Measurements from ENCODE around the gene AKTIP.
"Not testable (repeated sequence)": the region's sequence is repeated elsewhere in the genome, so short reads cannot be mapped to it uniquely, and the experiment has no call there.

The AKTIP gene

DNA sequence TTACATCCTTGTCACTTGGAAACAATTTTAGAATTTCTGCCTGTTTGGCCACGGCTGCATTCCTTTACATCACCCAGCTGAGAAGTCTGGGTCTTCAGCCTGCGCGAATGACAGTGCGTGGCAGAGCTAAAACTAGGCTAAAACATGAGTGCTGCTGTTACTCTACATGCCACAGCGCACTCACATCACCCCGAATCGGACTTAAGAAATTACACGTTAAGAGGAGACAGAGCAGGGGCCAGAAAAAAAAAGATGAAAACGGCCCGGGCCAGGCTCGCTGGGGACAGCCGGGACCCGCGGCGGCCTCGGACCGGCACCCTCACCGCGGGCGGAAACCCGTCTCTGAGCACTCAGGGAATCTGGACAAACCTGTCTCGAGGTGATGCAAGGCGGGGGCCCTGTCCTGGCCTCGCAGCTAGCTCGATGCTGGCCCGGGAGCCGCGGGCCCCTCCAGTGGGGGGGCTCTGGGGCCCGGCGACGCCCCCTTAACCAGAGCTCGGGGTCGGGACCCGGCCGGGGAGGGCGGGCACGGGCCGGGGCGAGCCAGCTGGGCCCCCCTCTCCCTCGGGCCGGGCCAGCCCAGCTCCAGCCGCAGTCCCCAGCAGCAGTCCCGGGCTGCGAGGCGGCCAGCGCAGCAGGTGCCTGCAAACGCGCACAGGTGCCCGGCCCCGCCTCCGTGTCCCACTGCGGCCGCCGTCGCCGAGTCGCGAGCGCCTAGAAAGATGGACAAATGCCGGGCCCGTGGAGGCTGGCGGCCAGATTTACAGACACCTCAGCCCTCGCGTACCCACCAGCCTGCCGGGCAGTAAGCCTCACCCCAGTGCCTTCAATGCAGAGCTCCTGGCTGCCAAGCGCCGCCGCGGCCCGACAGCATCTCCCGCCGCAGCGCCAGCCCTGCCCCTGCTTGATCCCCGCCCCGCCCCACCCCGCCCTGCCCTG, at the start of gene AKTIP:
Gene AKTIP (minus strand): TSS at position 879 of the 939 bp plus-strand sequence. CDS start 2,950 bp downstream, outside the sequence.
- DNase-seq (ENCODE audit: low read depth in 3 of 3) = peak in 1 of 3 experiments; percentile 64

DNA sequence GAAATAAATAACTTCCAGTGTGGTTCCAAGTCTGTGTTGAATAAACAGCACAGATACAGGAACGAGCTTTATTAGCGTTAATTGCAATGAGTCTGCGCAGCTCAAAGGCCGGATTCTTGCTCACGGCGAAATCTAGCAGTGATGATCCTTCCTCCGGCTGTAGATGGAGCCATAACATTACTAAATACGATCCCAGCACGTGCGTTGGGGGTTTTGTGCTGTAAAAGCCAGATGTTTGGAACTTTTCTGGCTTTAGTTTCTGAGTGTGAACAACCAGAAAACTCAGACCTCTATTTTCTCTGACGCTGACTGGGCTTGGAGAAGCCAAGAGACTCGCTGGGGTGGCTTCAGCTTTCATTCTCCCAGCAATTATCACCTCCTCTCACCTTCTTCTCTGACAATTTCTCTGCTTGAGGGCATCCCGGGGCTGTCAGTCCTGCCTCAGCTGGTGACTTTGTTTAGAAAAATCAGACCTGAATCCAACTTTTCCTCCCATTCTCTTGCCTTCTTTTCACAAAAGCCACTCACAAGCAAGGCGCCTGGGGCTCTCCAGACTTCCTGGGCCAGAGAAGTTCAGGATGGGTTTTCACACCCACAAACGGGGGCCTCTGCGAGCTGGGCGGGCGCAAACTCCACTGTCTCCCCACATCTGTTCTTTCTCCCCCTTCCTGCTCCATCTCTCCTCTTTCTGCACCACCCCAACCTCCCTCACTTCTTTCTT, 47.1 kb upstream of the AKTIP start:
- peak; percentile 16 to 31 (median 25) for DNase-seq (ENCODE audit: low read depth in 3 of 3)

DNA sequence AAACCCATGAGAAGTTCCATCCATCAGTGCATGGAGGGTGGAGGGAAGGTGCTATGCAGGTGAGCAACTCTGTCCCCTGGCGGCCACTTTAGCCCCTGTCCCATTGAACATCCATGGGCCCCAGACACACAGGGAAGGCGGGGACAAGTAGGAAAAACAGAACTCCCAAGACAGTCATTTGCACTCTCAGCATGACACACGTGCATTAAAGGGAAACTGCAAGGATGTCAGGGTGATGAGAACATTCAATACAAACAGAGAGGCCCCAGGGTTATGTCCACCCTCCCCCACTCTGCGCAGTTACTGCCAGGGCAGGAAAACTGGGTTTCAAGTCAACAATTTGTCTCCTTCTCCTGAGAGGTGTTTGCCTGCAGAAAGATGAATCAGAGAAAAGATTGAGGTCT, 44.0 kb upstream of the AKTIP start:
- no peak for DNase-seq (ENCODE audit: low read depth in 3 of 3)

DNA sequence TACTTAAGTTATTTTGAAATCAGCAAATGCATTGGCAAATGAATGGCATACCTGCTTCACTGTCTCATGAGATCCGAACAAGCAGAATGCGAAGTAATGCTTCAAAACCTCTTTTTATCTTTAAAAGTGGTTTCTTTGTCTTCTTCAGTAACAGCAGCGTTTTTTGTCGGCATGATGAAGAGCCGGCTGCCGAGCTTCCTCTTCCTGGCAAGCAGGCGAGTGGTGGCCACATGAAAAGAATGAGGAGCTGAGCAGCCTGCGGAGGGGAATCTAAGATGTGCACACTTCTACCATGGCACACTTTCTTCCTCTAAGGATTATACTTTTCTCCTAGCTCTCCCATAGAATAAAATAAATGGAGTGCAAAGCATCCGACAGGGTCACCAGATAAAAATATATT, 42.4 kb upstream of the AKTIP start:
- DNase-seq (ENCODE audit: low read depth in 3 of 3) = peak in 1 of 3 experiments; percentile 31

DNA sequence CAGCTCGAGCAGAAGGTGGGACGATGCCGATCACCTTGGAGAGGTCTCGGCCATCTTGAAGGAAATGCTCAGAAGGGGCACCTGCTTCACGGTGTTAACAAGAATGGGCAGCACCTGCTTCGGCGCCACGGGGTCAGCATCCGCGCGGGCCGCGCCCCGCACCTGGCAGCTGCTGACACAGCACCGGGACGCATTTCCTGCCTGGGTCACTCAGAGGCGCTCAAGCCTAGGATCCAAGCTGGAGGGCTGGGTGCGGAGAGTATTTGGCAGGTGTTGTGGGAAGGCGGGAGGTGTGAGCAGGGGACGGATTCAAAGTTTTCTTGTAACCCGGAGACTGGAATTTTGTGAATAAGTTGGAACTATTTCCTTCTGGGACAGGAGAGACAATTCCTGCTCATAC, 39.3 kb upstream of the AKTIP start:
- DNase-seq (ENCODE audit: low read depth in 3 of 3) = no peak

DNA sequence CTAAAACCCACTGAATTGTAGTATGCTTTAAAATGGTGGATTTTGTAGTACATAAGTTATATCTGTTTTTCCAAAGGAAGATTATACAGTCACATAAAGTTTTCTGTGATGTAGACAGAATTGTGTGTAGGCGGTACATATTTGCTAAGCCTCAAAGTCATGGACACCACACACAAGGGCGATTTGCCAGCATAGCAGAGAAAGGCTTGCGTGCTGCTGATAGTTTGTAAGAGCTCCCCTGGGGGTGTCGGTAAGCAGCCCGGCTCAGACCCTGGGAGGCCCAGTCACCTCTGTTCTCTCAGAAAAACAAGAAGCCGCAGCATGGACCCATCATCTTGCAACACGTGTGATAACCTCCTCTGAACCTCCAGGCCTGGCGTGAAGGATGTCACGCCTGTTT, 38.3 kb upstream of the AKTIP start:
- DNase-seq (ENCODE audit: low read depth in 3 of 3) = no peak

DNA sequence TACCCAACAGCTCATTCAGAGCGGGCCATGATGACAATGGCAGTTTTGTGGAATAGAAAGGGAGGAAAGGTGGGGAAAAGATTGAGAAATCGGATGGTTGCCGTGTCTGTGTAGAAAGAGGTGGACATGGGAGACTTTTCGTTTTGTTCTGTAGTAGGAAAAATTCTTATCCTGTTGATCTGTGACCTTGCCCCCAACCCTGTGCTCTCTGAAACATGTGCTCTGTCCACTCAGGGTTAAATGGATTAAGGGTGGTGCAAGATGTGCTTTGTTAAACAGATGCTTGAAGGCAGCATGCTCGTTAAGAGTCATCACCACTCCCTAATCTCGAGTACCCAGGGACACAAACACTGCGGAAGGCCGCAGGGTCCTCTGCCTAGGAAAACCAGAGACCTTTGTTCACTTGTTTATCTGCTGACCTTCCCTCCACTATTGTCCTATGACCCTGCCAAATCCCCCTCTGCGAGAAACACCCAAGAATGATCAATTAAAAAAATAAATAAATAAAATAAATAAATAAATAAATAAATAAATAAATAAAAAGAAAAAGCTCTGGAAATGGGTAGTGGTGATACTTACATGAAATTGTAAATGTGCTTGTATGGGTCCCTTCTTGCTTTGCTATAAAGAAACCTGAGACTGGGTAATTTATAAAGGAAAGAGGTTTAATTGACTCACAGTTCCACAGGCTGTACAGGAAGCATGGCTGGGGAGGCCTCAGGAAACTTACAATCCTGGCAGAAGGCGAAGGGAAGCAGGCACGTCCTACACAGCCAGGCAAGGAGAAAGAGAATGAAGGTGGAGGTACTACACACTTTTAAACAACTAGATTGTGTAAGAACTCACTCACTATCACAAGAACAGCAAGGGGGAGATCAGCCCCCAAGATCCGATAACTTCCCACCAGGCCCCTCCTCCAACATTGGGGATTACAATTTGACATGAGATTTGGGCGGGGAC, 37.0 kb upstream of the AKTIP start:
- not testable (repeated sequence) for DNase-seq (ENCODE audit: low read depth in 3 of 3)

DNA sequence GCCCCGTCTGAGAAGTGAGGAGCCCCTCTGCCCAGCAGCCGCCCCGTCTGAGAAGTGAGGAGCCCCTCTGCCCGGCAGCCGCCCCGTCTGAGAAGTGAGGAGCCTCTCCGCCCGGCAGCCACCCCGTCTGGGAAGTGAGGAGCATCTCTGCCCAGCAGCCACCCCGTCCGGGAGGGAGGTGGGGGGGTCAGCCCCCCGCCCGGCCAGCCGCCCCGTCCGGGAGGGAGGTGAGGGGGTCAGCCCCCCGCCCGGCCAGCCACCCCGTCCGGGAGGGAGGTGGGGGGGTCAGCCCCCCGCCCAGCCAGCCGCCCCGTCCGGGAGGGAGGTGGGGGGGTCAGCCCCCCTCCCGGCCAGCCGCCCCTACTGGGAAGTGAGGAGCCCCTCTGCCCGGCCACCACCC, 36.3 kb upstream of the AKTIP start:
- not testable (repeated sequence) for DNase-seq (ENCODE audit: low read depth in 3 of 3)

DNA sequence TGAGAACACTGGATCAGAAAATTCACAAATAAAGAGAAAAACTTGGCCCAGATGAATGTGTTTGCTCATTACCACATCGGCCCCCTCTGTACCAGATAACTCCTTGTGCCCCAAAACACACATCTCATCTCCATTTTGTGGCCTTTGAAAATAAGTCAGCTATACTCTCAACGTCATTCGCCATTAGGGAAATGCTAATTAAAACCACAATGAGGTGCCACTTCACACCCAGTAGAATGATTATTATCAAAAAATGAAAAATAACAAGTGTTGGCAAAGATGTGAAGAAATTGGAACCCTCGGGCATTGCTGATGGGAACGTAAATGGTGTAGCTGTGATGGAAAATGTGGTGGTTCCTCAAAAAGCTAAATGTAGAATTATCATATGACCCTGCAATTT, 34.6 kb upstream of the AKTIP start:
- DNase-seq (ENCODE audit: low read depth in 3 of 3) = no peak

DNA sequence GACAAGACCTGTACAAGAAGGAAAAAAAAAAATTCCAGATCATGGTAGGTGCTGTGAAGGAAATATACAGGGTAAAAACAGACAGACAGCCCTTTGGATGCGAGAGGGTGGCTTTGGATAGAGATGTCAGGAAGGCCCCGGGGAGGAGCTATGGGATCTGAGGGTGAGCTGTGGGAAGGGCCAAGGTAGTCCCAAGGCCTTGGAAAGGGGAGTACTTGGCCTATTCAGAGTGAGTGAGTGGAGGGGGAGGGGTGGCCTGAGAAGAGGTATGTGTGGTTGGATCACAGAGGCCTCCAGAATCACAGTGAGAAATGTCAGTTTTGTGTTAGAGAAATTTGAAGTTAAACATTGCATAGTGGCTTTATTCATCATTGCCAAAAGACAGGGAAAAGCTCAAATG, 31.2 kb upstream of the AKTIP start:
- DNase-seq (ENCODE audit: low read depth in 3 of 3) = no peak

DNA sequence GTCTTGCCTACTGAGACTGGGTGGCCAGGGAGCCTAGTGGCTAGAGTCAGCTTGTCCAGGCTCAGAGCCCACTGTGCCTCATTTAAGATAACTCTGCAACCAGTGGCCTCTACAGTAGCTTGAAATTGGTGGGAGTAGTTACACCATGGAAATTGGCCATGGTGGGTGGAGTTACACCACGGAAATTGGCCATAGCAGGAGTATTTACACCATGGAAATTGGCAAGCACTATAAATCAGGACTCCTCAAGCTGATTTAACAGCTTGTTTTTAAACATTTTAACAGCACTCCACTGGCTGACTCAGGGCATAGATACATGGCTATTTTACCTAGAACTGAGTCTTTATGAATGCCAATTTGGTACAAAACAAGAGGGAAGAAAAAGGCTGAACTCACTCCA, 27.7 kb upstream of the AKTIP start:
- no peak for DNase-seq (ENCODE audit: low read depth in 3 of 3)

DNA sequence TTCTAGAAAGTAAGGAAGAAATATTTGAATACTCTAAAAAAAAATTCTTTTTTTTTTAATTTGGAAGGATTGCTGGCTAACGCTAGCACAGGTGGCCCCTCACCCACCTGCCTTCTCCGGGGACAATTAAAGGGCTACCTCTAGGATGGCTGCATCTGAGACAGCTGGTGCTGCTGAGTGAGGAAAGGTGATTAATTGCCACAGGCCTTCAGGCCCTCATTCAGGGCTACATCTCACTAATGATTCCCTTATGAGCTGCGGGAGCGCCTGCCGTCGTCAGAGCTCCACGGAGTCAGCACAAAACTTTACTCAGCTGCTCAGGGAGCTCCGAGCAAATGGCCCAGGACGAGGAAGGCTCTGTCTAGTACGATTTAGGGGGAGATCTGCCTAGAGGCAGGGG, 27.0 kb upstream of the AKTIP start:
- no peak for DNase-seq (ENCODE audit: low read depth in 3 of 3)

DNA sequence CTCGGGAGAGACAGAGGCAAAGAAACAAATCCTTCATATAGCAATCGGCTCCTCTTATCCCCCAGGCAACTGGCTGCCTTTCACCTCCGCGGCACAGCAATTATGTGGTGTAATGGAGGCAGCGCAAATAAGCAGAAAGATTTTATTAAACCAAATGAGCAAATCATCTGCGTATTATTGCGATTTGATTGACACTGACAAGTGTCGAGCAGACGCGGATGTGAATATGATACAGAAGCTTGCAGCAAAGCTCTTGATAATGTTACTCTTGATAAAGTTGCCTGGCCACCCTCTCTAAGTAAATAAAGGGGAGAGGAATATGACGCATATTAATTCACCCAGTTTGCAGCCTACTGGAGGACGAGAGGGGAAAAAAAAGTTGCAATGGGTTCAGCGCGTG, 26.5 kb upstream of the AKTIP start:
- DNase-seq (ENCODE audit: low read depth in 3 of 3) = no peak

DNA sequence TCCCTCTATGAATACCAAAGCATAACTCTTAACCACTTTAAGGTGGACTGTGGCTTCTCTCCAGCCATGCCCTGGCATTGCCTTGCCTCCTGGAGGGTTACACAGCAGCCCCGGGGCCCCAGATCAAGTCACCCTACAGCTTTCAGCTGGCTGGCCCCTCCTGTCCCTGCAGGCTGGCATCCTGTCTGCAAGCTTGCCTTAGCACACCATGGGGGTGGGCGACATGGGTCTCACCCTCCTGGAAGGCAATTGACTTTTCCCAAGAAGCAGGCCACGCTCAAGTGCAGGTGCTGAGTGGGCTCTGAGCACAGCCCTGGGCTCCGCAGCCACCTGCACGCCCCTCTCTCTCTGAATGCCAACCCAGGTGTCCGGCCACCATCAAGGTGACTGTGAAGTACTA, 25.8 kb upstream of the AKTIP start:
- no peak for DNase-seq (ENCODE audit: low read depth in 3 of 3)

DNA sequence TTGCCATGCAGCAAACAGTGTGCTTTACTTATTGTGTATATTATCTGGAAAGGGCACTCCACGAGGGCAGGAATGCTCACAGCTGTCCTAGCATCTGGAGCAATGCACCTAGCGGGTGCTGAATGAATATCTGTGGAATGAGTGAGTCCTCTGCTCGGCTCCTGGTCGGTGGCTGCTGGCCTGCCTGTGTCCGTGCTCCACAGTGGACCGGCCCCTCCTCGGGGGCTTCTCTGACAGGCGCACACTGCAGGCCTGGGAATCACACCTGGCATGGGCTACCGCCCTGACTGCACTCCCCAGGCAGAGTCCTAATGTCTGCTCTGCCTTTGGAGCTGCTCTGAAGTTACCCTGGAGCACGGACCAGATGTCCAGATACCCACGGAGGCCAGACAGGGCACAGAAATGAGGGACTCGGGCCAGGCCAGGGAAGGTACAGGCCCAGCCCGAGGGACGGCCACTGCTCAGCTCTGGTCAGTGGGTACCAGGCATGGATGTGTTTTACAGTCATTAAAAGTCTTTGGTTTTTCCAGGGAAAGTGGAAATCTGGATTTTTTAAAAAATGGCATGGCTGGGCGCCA, 21.1 kb upstream of the AKTIP start:
- no peak for DNase-seq (ENCODE audit: low read depth in 3 of 3)

DNA sequence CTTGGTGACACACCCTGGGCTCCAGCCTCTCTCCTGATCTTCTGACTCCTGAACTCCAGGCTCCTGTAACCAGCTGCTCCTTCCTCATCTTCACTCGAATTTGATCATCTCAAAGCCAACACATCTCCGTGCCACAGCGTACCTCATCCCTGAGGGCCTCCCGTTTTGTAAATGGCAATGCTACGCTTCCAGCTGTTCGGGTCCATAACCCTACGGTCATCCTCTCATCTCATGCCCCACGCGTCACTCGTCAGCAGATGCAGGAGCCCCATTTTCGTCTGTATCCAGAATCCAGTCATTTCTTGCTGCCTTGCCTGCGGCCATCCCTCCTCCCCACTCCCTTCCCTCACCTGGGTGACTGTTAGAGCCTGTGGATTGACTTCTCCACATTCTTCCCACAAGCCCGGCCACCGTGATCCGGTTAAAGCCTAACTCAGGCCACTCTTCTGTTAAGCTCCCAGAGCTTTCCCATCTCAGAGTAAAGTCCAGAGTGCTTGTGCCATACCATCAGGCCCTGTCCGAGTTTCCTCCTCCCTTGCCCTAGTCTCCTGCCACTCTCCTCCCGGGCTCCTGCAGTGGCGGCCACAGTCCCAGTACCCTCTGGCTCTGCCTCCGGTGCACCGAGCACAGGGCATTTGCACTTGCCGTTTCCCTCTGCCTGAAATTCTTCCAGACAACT, 20.3 kb upstream of the AKTIP start:
- DNase-seq (ENCODE audit: low read depth in 3 of 3) = no peak

DNA sequence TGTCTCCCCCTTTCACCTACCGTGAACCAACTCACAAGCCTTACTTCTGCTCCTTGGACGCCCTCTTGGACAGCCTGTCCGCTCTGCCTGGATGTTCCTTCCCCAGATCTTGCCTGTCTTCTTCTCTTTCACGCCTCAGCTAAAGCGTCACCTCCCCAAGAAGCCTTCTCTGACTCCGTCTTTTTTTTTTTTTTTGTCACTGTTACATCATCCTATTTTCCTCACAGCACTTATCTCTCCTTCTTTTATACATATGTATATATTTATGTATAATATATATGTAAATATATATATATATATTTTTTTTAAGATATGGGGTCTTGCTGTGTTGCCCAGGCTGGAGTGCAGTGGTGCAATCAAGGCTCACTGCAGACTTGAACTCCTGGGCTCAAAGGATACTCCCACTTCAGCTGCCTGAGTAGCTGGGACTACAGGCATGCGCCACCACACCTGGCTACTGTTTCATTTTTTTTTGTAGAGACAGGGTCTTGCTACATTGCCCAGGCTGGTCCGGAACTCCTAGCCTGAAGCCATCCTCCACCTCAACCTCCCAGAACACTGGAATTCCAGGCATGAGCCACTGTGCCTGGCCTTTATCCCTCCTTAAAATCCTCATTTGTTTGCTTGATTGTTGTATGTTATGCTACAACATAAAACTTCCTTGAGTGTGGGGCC, 16.5 kb upstream of the AKTIP start:
- no peak for DNase-seq (ENCODE audit: low read depth in 3 of 3)

DNA sequence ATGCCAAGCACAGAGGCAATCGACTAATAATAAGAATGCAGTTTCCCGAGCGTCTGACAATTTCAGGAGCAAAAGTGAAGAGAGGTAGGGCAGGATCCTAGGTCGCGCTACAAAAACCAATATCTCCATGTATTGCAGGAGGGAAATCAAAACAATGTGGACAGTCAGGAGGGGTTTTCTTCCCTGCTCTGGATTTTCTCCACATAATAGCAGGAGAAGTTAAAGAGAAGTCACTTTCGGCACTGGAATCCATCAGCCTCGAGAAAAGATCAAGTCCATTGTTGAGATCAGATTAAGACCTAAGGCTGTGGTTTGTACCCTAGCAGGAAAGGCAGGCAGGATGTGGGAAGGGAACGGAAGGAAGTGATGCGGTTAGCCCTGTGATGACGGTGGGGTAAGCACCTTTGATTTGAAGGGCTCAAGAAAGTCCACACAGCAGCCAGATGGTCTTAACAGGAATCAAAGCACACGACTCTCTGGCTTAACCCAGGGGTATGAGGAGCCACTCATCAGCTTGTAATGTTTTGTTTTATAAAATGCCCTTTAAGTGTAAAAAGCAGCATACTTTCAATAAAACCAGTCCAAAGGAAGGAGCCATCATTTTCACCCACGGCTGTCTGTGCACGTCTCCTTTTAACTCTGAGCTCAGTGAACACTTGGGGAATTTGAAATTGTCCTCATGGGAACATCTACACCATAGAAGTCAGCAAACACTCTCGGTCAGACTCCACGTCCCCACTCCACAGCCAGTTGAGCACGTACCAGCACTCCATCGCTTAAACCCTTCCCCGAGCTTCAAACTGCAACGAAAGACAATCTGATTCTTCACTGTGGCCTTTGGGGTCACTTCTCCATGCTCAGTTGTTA, 15.8 kb upstream of the AKTIP start:
- peak; percentile 37 to 69 (median 49) for DNase-seq (ENCODE audit: low read depth in 3 of 3)

DNA sequence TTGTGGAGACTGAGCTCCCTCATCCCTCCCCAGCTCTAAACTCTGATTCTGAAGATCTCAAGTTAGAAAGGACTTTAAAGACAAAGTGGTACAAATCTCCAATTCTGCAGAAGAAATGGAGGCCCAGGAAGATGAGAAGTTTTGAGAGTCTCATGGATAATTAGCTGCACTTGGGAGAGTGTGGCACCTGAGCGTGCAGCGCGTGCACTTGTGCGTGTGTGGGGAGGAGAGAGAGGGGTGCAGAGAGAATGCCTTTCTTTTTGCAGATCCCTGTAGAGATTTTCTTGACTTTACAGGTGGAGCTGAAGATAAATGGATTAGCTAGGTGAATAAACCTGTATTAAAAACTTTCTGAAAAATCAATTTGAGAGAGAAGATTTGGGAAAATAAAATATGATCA, 14.8 kb upstream of the AKTIP start:
- no peak for DNase-seq (ENCODE audit: low read depth in 3 of 3)
